ENCODE results near the gene MYBBP1A. TPM values are rescaled to one million over a fixed set of nuclear protein-coding genes. Genes with fewer than 3 reads are reported as not detected.

Gene MYBBP1A
- total and polyA plus RNA-seq, 2 of the 13 experiments (the other 11 are each of a cell fraction or from before 2014, with no cell fraction given) = 18.6 to 54.8 TPM

DNA sequence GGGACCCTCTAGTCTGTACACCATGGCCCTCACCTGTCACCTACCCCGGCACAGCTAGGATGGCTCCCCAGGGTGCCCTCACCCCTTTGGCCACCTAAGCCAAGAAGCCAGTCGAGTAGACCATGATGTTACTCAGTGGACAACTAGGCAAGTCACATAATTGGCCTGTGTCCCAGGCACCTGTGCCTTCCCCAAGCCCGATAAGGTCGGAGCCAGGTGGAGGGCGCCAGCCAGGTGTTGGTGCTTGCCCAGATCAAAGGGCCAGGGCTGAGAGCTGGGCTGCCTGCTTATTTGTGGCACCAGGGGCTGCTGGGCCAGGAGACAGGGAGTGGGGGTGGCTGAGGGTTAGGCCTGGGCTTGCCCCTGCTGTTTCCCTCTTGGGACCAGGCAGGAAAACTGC is 39.7 kb downstream of the MYBBP1A start:
- Histone ChIP-seq H3K9me3 (ENCODE audit: low read length) (no peaks in the 10 kb centered on the region), H3K27ac (ENCODE audit: extremely low read length, insufficient read depth, low read length) (no peak overlapping the region), H4K20me1 (ENCODE audit: insufficient read depth, low read length) (no peaks in the 10 kb centered on the region), H3K4me3 (replicated peaks in 1 of 3; ENCODE audit: insufficient read depth in 1 of 3, low read depth in 2 of 3, low read length in 3 of 3) (no peak overlapping the region), H3K4me2 (ENCODE audit: low read depth, low read length) (no peak overlapping the region), H3K9ac (ENCODE audit: insufficient read depth, low read depth, low read length) (no peak overlapping the region), H3K4me1 (ENCODE audit: insufficient read depth, low read length) (peaks cover 15% of the 10 kb centered on the region), H3K79me2 (ENCODE audit: insufficient read depth, low read length) (no peaks in the 10 kb centered on the region), H3K27me3 (ENCODE audit: control insufficient read depth in 1 of 2, insufficient read depth in 2 of 2, low read length in 2 of 2) (peaks cover 8 to 68% of the 10 kb centered on the region in 2 experiments; a peak in 4 of 5 replicates), H3K36me3 (replicated peaks in 1 of 2; ENCODE audit: control insufficient read depth in 1 of 2, insufficient read depth in 2 of 2, low read length in 2 of 2) (no peaks in the 10 kb centered on the region), H2AFZ (ENCODE audit: low read length) (no peak overlapping the region)
- ChIA-PET POLR2A (no interaction called here), CTCF (ENCODE audit: low intra/inter-chr PET ratio, low total read pairs) (no interaction called here)
- intact Hi-C loops (cut with micrococcal nuclease; ENCODE audit: unreplicated experiment) (no loop called here), in situ Hi-C loops (cut with HindIII; ENCODE audit: extremely low pct_ligation_motif_present, low pct_unique_long_range_greater_than_20kb) (no loop called here)
- ATAC-seq (no peak), DNase-seq (ENCODE audit: low spot score) (no peak), FAIRE-seq (no peak)
- WGBS (ENCODE audit: low lambda C conversion rate) = 0% methylated on average over 1 of the region's 5 CpGs
- TF ChIP-seq ZNF572 (CRISPR knock-in tag; IDR thresholded peaks at IDR 0.05) (no peak), MYC (CRISPR knock-in tag; IDR thresholded peaks at IDR 0.05; ENCODE audit: borderline replicate concordance) (no peak), ZFP36L2 (CRISPR knock-in tag; IDR thresholded peaks at IDR 0.05) (no peak), ZNF761 (CRISPR knock-in tag; conservative IDR thresholded peaks at IDR 0.05) (no peak), ZNF12 (CRISPR knock-in tag; IDR thresholded peaks at IDR 0.05) (no peak), ATF5 (CRISPR knock-in tag; IDR thresholded peaks at IDR 0.05; ENCODE audit: low read depth) (no peak), ZC3H4 (CRISPR knock-in tag; IDR thresholded peaks at IDR 0.05; ENCODE audit: borderline replicate concordance) (no peak), KLF6 (CRISPR knock-in tag; IDR thresholded peaks at IDR 0.05) (no peak), ZHX2 (IDR thresholded peaks at IDR 0.05; ENCODE audit: low read depth) (no peak), ZHX2 (CRISPR knock-in tag; IDR thresholded peaks at IDR 0.05; ENCODE audit: borderline replicate concordance) (no peak), ZNF225 (CRISPR knock-in tag; IDR thresholded peaks at IDR 0.05) (no peak), ZMYM2 (CRISPR knock-in tag; IDR thresholded peaks at IDR 0.05) (no peak), NFE2 (CRISPR knock-in tag; IDR thresholded peaks at IDR 0.05) (no peak), ZFX (CRISPR knock-in tag; IDR thresholded peaks at IDR 0.05; ENCODE audit: low read depth) (no peak)
- TF ChIP-seq, protein P1, sequence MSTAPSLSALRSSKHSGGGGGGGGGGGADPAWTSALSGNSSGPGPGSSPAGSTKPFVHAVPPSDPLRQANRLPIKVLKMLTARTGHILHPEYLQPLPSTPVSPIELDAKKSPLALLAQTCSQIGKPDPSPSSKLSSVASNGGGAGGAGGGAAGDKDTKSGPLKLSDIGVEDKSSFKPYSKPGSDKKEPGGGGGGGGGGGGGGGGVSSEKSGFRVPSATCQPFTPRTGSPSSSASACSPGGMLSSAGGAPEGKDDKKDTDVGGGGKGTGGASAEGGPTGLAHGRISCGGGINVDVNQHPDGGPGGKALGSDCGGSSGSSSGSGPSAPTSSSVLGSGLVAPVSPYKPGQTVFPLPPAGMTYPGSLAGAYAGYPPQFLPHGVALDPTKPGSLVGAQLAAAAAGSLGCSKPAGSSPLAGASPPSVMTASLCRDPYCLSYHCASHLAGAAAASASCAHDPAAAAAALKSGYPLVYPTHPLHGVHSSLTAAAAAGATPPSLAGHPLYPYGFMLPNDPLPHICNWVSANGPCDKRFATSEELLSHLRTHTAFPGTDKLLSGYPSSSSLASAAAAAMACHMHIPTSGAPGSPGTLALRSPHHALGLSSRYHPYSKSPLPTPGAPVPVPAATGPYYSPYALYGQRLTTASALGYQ (CRISPR knock-in tag; IDR thresholded peaks at IDR 0.05) = no peak
- BruUV-seq (replicated peaks) = no TSS peak
